GM20000 (cell line): ENCODE measurements around the gene FCAR.
"Not testable (repeated sequence)": the region's sequence is repeated elsewhere in the genome, so short reads cannot be mapped to it uniquely, and the experiment has no call there.

Experiments used
- DNase-seq: peaks from one replicate; pipeline ENCODE4 v3.0.0; 2012; ENCODE audit warnings: low spot score
- TF ChIP-seq, protein P1 (sequence below): IDR thresholded peaks from 2 replicates; pipeline ENCODE4 v1.5.1; 2012; ENCODE audit warnings: mild to moderate bottlenecking, control low read depth; ENCODE audit errors: extremely low read depth, missing control alignments

The FCAR gene

DNA sequence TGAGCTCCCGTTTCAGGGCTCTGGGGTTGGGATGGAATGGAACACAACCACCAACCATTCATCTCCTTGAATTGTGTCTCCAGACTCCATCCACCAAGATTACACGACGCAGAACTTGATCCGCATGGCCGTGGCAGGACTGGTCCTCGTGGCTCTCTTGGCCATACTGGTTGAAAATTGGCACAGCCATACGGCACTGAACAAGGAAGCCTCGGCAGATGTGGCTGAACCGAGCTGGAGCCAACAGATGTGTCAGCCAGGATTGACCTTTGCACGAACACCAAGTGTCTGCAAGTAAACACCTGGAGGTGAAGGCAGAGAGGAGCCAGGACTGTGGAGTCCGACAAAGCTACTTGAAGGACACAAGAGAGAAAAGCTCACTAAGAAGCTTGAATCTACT, 15.5 kb downstream of the FCAR start:
- TF ChIP-seq, protein P1, sequence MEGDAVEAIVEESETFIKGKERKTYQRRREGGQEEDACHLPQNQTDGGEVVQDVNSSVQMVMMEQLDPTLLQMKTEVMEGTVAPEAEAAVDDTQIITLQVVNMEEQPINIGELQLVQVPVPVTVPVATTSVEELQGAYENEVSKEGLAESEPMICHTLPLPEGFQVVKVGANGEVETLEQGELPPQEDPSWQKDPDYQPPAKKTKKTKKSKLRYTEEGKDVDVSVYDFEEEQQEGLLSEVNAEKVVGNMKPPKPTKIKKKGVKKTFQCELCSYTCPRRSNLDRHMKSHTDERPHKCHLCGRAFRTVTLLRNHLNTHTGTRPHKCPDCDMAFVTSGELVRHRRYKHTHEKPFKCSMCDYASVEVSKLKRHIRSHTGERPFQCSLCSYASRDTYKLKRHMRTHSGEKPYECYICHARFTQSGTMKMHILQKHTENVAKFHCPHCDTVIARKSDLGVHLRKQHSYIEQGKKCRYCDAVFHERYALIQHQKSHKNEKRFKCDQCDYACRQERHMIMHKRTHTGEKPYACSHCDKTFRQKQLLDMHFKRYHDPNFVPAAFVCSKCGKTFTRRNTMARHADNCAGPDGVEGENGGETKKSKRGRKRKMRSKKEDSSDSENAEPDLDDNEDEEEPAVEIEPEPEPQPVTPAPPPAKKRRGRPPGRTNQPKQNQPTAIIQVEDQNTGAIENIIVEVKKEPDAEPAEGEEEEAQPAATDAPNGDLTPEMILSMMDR, result no peak
- DNase-seq, result no peak

DNA sequence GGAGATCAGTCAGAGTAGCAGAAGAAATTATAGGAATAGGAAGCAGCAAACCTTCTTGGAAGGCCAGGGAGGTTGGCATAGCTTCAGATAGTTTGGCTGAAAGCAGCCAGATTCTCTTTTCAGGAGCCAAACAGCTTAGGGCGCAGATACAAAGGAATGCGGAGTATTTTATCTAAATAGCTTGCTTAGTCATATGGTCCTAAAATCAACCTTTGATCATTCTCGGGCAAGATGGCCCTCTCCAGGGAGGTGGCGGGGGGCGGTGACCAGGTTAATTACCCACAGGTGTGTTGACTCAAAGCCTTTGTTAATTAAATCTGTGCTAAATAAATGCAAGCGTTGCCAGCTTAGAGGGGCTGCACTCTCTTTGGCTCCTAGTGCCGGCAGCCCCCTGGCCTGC, 19.4 kb downstream of the FCAR start:
- TF ChIP-seq, protein P1, result no peak
- DNase-seq, result no peak

DNA sequence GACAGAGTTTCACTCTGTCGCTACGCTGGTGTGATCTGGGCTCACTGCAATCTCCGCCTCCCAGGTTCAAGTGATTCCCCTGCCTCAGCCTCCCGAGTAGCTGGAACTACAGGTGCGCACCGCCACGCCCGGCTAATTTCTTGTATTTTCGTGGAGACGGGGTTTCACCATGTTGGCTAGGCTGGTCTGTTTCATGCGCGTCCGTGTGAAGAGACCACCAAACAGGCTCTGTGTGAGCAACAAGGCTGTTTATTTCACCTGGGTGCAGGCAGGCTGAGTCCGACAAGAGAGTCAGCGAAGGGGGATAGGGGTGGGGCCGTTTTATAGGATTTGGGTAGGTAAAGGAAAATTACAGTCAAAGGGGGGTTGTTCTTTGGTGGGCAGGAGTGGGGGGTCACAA, 20.1 kb downstream of the FCAR start:
- DNase-seq, result not testable (repeated sequence)

DNA sequence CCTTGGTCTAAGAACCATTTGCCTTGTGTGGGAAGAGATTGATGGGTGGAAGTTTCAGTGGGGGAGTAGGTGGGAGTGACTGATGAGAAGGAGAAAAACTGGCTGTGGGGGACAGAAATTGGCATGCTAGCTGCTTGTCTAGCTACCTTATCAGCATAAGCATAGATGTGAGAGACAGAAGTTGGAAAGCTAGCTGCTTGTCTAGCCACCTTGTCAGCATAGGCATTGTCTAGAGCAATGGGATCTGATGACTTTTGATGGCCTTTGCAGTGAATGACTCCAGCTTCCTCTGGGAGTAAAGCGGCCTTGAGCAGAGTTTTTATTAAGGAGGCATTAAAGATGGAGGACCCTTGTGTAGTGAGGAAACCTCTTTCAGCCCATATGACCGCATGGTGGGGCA, 22.0 kb downstream of the FCAR start:
- no peak for DNase-seq
- TF ChIP-seq, protein P1, result no peak

DNA sequence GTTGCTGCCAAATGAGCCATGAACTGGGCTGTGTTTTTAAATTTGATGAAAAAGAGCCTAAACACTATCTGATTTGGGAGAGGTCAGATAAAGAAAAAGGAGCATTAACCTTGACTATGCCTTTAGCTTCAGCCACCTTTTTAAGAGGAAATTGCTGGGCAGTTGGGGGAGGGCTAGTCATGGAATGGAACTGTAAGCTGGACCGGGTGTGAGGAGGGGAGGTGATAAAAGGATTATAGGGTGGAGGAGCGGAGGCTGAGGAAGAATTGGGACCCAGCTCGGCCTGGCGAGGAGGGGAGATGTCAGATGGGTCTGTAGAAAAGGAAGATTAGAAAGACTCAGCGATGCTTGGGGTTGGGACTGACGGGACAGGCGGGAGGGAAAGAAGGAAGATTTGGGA, 24.6 kb downstream of the FCAR start:
- not testable (repeated sequence) for DNase-seq

DNA sequence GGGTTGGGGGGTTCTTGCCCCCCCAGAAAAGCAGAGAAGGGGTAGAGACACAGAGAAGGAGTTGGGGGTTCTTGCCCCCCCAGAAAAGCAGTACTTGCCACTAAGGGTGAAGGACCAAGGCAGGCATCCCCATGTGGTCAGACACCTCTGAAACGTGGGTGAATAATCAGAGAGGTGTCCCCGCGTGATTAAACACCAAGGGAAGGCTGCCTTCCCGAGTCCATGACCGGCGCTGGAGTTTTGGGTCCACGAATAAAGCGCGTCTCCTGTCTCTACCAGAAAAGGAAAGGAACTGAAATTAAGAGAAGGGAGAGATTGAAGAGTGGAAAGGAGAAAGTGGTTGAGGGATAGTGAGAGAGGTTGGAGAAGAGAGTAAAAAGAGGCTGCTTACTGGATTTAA, 25.6 kb downstream of the FCAR start:
- not testable (repeated sequence) for DNase-seq

DNA sequence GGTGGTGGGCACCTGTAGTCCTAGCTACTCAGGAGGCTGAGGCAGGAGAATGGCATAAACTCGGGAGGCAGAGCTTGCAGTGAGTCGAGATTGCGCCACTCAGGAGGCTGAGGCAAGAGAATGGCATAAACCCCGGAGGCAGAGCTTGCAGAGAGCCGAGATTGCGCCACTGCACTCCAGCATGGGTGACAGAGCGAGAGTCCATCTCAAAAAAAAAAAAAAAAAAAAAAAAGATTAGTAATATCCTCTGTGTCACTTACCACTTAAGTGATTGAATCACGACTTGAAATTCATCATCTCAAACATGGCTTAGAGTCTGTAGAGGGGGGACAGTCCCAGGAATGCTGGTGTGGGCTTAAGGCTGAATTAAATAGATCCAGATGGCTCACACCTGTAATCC, 27.1 kb downstream of the FCAR start:
- not testable (repeated sequence) for DNase-seq

DNA sequence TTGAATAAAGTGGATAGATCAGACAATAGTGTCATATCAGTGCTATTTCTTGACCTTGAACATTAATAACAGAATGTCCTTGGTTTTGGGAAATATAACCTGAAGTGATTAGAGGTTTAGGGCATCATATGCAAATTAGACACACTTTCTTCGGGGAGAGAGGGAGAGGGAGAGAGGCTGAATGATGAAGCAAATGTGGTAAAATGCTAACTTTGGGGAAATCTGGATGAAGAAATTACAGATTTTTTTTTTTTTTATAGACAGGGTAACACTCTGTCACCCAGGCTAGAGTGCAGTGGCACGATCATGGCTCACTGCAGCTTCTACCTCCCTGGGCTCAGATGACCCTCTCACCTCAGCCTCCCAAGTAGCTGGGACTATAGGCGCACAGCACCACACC, 28.0 kb downstream of the FCAR start:
- TF ChIP-seq, protein P1, result no peak

DNA sequence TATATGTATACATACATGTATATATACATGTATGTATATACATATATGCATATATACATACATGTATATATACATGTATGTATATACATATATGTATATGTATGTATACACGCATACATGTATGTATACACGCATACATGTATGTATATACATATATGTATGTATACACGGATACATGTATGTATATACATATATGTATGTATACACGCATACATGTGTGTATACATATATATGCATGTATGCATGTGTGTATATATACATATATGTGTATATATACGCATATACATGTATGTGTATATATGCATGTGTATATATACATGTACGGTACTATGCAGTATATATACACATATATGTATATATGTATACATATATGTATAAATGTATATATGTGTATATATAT, 29.3 kb downstream of the FCAR start:
- TF ChIP-seq, protein P1, result no peak
- DNase-seq, result no peak

More for the DNA sequence above, 28.0 kb downstream of the FCAR start:
- no peak for DNase-seq

DNA sequence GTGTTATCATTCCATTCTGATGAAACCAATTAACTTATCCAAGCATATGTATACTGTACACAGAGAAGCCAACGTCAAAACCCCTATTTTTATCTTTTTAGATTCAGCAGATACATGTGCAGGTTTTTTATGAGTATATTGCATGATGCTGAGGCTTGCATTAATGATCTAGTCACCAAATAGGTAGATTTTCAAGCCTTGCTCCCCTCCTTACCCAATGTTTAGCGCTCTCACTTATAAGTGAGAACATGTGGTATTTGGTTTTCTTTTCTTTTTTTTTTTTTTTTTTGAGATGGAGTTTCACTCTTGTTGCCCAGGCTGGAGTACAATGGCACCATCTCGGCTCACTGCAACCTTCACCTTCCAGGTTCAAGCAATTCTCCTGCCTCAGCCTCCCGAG, 30.2 kb downstream of the FCAR start:
- DNase-seq, result not testable (repeated sequence)

DNA sequence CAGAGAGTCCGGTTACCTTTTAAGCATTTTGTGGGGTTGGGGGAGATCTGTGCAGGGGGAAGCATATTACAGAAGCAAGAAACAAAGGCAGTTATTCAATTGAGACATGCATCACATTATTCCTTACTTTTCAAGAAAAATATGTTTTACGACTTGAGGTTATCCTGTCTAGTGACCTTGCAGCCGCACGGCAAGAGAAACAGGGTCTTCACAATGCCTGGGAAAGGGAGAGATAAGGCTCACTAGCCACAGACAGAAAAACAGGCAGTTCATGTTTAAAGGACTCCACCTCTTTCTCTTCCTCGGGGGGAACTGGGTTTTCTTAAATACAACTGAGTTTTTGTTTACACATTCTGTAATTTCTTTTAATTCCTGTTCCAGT, 31.4 kb downstream of the FCAR start:
- TF ChIP-seq, protein P1, result no peak

More for the DNA sequence above, 31.4 kb downstream of the FCAR start:
- no peak for DNase-seq
